ENCODE data around the gene MAP1A. TPM values are rescaled to one million over a fixed set of nuclear protein-coding genes. Genes with fewer than 3 reads are reported as not detected.

MAP1A gene
- polyA plus RNA-seq (2012; ENCODE audit: missing spikeins), result 0.04 TPM

DNA sequence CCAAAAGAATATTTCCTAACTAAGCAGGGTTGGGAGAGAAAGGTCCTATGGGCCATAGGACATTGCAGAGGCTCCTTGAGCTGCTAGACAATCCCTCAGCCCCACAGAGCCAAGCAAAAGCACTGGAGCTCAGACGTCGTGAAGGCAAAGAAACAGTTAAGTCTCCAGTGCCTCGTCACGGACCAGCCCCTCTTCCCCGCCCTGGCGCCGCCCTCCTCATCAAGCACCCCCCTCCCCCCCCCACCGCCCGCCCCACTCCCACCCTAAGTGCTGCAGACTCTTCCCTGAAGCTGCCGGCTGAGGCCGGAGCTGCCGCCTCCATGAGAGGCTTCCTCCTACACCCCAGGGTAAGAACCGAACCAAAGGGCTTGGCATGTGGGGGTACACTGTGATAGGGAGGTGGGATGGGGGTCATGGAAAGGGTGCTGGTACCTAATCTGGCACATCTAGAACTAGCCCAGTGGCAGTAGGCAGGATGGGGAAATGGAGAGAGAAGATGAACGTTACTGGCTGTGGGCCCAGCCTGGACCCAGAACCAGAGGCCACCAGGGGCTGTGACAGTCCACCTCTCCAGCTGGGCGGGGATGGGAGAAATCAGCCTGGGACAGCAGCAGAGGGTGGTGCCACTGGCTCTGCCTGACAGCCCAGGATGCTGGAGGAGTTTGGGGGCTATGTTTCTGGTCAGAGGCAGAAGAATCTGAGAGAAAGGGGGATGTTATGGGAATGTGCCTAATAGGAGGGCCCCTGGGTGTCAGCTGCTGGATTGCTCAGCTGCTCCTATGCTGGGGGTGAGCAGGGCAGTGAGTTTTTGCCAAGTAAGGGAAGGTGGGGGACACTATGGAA, at the start of gene MAP1A:
MAP1A (plus strand) TSS at position 255 of the 843 bp plus-strand sequence. CDS start 3,866 bp downstream, outside the sequence.
- no peak for TF ChIP-seq POLR2A (IDR thresholded peaks at IDR 0.05; ENCODE audit: low read depth, low read length)
- no peak for TF ChIP-seq TAF1 (IDR thresholded peaks at IDR 0.05; ENCODE audit: borderline replicate concordance, low read depth, low read length)
- no peak for TF ChIP-seq POLR2AphosphoS5 (IDR thresholded peaks at IDR 0.05; ENCODE audit: low read depth, low read length)
- DNase-seq (ENCODE audit: insufficient read length) (no peak), FAIRE-seq (no peak)

DNA sequence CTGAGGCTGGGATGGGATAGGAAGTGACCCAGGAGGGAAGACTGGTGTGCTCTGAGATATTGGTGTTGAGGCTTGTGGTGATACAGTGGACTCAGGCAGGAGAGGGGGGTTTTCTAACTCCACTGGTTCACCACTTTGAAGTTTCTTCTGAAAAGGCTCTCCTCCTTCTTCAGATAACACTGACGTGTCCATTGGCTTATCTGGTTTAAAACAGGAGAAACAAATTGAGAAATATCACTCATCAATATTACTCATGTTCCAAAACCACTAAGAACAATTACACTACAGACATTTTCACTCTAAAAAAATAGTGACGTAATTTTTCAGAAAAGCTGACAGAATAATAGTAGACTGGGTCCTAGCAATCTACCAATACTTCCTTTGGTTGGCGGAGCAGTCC, 47.5 kb upstream of the MAP1A start:
- TF ChIP-seq POLR2A (IDR thresholded peaks at IDR 0.05; ENCODE audit: low read depth, low read length) (no peak), POLR2AphosphoS5 (IDR thresholded peaks at IDR 0.05; ENCODE audit: low read depth, low read length) (no peak), TAF1 (IDR thresholded peaks at IDR 0.05; ENCODE audit: borderline replicate concordance, low read depth, low read length) (no peak)
- no peak for DNase-seq (ENCODE audit: insufficient read length)
- no peak for FAIRE-seq

DNA sequence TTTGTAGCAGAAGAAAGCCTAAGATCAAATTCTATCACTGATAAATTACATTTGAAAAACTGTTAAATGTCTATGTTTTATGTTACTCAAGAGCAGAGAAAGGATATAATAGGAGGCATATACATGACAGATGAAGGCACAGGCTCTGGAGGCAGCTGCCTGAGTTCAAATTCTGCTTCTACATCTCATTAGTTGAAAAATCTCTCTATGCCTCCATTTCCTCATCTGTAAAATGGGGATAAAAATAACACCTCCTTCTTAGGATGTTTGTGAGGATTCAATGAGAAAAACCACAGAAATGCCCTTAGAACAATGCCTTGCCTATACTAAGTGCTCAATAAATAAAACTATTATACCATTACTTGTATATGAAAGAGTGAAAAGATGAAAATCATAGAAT, 45.4 kb upstream of the MAP1A start:
- TF ChIP-seq POLR2AphosphoS5 (IDR thresholded peaks at IDR 0.05; ENCODE audit: low read depth, low read length), result no peak
- TF ChIP-seq TAF1 (IDR thresholded peaks at IDR 0.05; ENCODE audit: borderline replicate concordance, low read depth, low read length), result no peak
- TF ChIP-seq POLR2A (IDR thresholded peaks at IDR 0.05; ENCODE audit: low read depth, low read length), result no peak
- FAIRE-seq (no peak), DNase-seq (ENCODE audit: insufficient read length) (no peak)

DNA sequence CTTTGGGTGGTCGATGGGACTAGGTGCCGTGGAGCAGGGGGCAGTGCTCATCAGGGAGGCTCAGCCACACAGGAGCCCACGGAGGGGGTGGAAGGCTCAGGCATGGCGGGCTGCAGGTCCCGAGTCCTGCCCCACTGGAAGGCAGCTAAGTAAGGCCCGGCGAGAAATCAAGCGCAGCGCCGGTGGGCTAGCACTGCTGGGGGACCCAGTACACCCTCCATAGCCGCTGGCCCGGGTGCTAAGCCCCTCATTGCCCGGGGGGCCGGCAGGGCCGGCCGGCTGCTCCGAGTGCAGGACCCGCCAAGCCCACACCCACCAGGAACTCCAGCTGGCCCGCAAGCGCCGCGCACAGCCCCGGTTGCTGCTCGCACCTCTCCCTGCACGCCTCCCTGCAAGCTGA, 43.5 kb upstream of the MAP1A start:
- DNase-seq (ENCODE audit: insufficient read length), result no peak
- TF ChIP-seq POLR2A (IDR thresholded peaks at IDR 0.05; ENCODE audit: low read depth, low read length), result no peak
- TF ChIP-seq TAF1 (IDR thresholded peaks at IDR 0.05; ENCODE audit: borderline replicate concordance, low read depth, low read length), result no peak
- TF ChIP-seq POLR2AphosphoS5 (IDR thresholded peaks at IDR 0.05; ENCODE audit: low read depth, low read length), result no peak
- no peak for FAIRE-seq

DNA sequence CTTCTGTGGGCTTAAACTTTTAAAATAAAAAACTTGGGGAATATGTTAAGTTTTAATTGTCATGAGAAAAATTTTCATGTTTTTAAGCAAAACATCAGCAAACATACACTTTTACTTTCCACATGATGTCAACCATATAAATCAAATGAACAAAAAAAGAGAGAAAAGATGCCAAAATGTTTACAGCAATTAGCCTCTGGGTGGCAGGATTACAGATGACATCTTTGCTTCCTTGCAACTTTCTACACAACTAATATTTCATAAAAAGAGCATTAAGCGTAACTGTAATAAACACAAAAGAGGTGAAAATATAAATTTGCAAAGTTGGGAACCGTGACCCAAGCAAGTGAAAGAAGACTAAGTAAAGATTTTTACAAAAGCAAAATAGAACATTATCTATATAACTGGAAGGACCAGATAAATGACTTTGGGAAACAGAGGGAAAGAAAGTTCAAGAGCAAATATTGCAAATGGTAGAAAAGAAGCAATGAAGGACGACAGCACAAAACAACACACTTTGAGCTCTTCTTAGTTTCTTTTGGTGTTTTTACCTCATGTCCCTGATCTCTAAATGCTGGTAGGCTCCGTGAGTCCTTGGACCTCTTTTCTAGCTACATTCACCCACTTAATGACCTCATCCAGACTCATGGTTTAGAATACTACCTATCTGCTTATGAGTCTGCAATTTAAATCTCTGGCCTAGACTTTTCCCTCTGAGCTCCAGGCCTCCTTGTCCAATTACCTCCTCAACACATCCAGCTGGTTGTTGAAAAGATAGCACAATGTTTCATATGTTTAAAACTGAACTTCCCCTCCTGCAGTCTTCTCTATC, 33.9 kb upstream of the MAP1A start:
- FAIRE-seq (peak; percentile 24), DNase-seq (ENCODE audit: insufficient read length) (no peak)
- no peak for TF ChIP-seq TAF1 (IDR thresholded peaks at IDR 0.05; ENCODE audit: borderline replicate concordance, low read depth, low read length)
- no peak for TF ChIP-seq POLR2AphosphoS5 (IDR thresholded peaks at IDR 0.05; ENCODE audit: low read depth, low read length)
- no peak for TF ChIP-seq POLR2A (IDR thresholded peaks at IDR 0.05; ENCODE audit: low read depth, low read length)

DNA sequence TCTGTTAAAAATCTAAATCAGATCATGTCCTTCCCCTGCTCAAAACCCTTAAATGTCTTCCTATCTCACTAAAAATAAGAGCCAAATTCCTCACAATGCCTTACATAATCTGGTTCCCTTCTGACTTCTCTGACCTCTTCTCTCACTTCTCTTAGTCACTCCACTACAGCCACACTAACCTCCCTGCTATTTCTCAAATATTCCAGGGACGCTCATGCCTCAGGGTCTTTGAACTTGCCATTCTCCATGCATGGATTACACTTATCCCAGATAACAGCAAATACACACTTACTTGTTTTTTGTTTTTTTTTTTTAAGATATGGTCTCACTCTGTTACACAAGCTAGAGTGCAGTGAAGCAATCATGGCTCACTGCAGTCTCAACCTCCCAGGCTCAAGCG, 33.0 kb upstream of the MAP1A start:
- FAIRE-seq (no peak), DNase-seq (ENCODE audit: insufficient read length) (no peak)
- no peak for TF ChIP-seq POLR2AphosphoS5 (IDR thresholded peaks at IDR 0.05; ENCODE audit: low read depth, low read length)
- no peak for TF ChIP-seq TAF1 (IDR thresholded peaks at IDR 0.05; ENCODE audit: borderline replicate concordance, low read depth, low read length)
- TF ChIP-seq POLR2A (IDR thresholded peaks at IDR 0.05; ENCODE audit: low read depth, low read length), result no peak

DNA sequence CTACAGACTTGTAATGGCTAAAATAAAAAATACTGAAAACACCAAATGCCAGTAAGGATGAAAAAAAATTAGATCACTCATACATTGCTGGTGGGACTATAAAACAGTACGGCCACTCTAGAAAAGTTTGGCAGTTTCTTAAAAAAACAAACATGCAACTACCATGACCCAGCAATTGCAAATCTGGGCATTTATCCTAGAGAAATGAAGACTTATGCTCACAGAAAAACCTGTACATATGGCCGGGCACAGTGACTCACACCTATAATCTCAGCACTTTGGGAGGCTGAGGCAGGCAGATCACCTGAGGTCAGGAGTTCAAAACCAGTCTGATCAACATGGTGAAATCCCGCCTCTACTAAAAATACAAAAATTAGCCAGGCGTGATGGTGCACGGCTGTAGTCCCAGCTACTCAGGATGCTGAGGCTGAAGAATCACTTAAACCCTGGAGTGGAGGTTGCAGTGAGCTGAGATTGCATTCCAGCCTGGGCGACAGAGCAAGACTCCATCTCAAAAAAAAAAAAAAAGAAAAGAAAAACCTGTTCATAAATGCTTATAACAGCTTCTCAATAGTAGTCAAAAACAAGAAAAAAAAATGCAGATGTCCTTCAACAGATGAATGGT, 30.0 kb upstream of the MAP1A start:
- DNase-seq (ENCODE audit: insufficient read length) (no peak), FAIRE-seq (no peak)
- no peak for TF ChIP-seq TAF1 (IDR thresholded peaks at IDR 0.05; ENCODE audit: borderline replicate concordance, low read depth, low read length)
- TF ChIP-seq POLR2AphosphoS5 (IDR thresholded peaks at IDR 0.05; ENCODE audit: low read depth, low read length), result no peak
- TF ChIP-seq POLR2A (IDR thresholded peaks at IDR 0.05; ENCODE audit: low read depth, low read length), result no peak

DNA sequence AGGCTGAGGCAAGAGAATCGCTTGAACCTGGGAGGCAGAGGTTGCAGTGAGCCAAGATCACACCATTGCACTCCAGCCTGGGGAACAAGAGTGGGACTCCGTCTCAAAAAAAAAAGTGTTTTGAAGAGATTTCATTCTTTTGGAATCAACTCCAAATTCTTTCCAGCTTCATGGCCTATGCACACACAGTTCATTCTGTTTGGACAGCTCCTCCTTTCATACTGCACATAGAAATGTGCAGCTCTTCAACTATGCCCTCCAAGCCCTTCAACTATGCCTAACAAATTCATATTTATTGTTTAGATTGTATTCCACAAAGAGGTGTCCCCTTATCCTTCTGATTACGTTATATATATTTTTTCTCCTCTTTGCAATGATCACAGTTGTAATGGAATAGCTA, 28.6 kb upstream of the MAP1A start:
- DNase-seq (ENCODE audit: insufficient read length), result no peak
- no peak for FAIRE-seq
- TF ChIP-seq POLR2AphosphoS5 (IDR thresholded peaks at IDR 0.05; ENCODE audit: low read depth, low read length) (no peak), TAF1 (IDR thresholded peaks at IDR 0.05; ENCODE audit: borderline replicate concordance, low read depth, low read length) (no peak)

DNA sequence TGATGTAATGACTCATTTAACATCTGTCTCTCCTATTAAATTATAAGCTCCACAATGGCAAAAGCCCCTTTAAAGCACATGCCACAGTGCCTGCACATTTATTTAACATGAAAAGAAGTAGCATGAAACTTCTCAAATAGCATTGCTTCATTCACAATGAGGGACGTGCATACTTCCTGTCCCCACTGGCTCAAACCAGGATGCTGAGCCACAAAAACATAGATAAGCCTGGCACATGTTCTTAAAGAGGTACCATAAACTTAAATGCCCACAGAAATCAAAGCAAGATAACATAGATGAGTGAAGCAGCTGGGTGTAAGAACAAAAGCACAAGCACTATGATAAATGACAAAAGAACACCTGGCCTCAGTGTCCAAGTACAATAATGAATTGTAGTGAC, 28.2 kb upstream of the MAP1A start:
- no peak for FAIRE-seq
- TF ChIP-seq POLR2A (IDR thresholded peaks at IDR 0.05; ENCODE audit: low read depth, low read length) (no peak), POLR2AphosphoS5 (IDR thresholded peaks at IDR 0.05; ENCODE audit: low read depth, low read length) (no peak), TAF1 (IDR thresholded peaks at IDR 0.05; ENCODE audit: borderline replicate concordance, low read depth, low read length) (no peak)
- DNase-seq (ENCODE audit: insufficient read length), result no peak

DNA sequence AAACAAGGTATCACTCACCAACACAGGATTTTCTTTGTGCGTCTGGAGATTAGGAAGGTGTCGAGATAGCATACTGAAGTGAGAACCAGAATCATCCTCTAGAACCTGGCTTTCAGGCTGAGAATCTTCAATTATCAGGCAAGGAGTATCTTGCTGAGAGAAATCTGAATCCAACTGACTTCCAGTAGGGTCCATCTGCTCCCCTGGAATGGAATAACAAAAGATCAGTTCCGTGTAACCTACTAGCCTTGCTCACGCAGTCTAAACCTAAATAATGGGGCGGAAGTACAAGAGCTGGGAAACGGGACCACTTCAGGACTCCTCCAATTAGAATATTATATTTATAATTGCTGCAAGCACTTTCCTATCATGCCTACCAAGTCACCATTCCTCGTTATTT, 25.1 kb upstream of the MAP1A start:
- FAIRE-seq (no peak), DNase-seq (ENCODE audit: insufficient read length) (no peak)
- no peak for TF ChIP-seq POLR2AphosphoS5 (IDR thresholded peaks at IDR 0.05; ENCODE audit: low read depth, low read length)
- no peak for TF ChIP-seq TAF1 (IDR thresholded peaks at IDR 0.05; ENCODE audit: borderline replicate concordance, low read depth, low read length)
- TF ChIP-seq POLR2A (IDR thresholded peaks at IDR 0.05; ENCODE audit: low read depth, low read length), result no peak

Measured in GM12892 (cell line).